A673 (cell line): ENCODE results near the gene UBL4B.

Experiments
- CTCF ChIP-seq: fragments of 300-800, 200-600 bp; sonication (generic); conservative IDR thresholded peaks from 2 replicates; pipeline ENCODE4 v1.5.1; 2017; ENCODE audit warnings: low read depth, mild to moderate bottlenecking, antibody characterized with exemption, low read length, moderate library complexity, mixed read lengths
- EZH2 ChIP-seq: fragments of 200-600 bp; sonication (generic); IDR thresholded peaks from 2 replicates; pipeline ENCODE4 v1.6.1; 2017; ENCODE audit warnings: borderline replicate concordance, low read depth, mild to moderate bottlenecking, mixed read lengths, antibody characterized with exemption, low read length; ENCODE audit not compliant: poor library complexity, severe bottlenecking

GRCh38 chr1:110067893-110068645 lies 44.2 kb upstream of the UBL4B start:
- TF ChIP-seq CTCF (no peak), EZH2 (no peak)
